Liver (tissue), 3 donors: ENCODE results near the gene LPP.

ENCODE experiments used
- ATF3 ChIP-seq: IDR thresholded peaks from 2 replicates; pipeline ENCODE4 v1.6.1; 2016; ENCODE audit warnings: antibody characterized with exemption
- CTCF ChIP-seq: fragments of 150-350 bp; IDR thresholded peaks from 2 replicates; pipeline ENCODE4 v1.5.1; 2017; ENCODE audit warnings: improper control_type of control experiment, low read depth, low read length; ENCODE audit not compliant: missing input control
- EGR1 ChIP-seq, 2 donors: IDR thresholded peaks; 2 replicates each; pipeline ENCODE4 v1.6.1; 2016 to 2018; ENCODE audit warnings: antibody characterized with exemption in 2 of 2, low read depth in 2 of 2
- GABPA ChIP-seq, 2 donors: IDR thresholded peaks in 1 of 2; conservative IDR thresholded peaks in 1 of 2; 2 replicates each; pipeline ENCODE4 v1.6.1; 2016; ENCODE audit warnings: antibody characterized with exemption in 2 of 2, mild to moderate bottlenecking in 1 of 2, moderate library complexity in 1 of 2
- HNF4G ChIP-seq: IDR thresholded peaks from 2 replicates; pipeline ENCODE4 v1.6.1; 2016; ENCODE audit warnings: antibody characterized with exemption
- JUND ChIP-seq, 2 donors: IDR thresholded peaks; 2 replicates each; pipeline ENCODE4 v1.6.1; 2016; ENCODE audit warnings: antibody characterized with exemption in 2 of 2
- RAD21 ChIP-seq, 2 donors: IDR thresholded peaks; 2 replicates each; pipeline ENCODE4 v1.6.1; 2016; ENCODE audit warnings: antibody characterized with exemption in 2 of 2, mild to moderate bottlenecking in 2 of 2
- REST ChIP-seq: IDR thresholded peaks from 2 replicates; pipeline ENCODE4 v1.6.1; 2016; ENCODE audit warnings: antibody characterized with exemption, mild to moderate bottlenecking
- RXRA ChIP-seq, 2 donors: IDR thresholded peaks; 2 replicates each; pipeline ENCODE4 v1.6.1; 2017 to 2018; ENCODE audit warnings: antibody characterized with exemption in 2 of 2, mild to moderate bottlenecking in 1 of 2
- SP1 ChIP-seq: IDR thresholded peaks from 2 replicates; pipeline ENCODE4 v1.6.1; 2018; ENCODE audit warnings: antibody characterized with exemption, mild to moderate bottlenecking
- TAF1 ChIP-seq: conservative IDR thresholded peaks from 2 replicates; pipeline ENCODE4 v1.6.1; 2016; ENCODE audit warnings: antibody characterized with exemption, mild to moderate bottlenecking
- YY1 ChIP-seq: IDR thresholded peaks from 2 replicates; pipeline ENCODE4 v1.6.1; 2016; ENCODE audit warnings: antibody characterized with exemption, mild to moderate bottlenecking
- TF ChIP-seq, protein P1 (sequence below): IDR thresholded peaks from 2 replicates; pipeline ENCODE4 v1.6.1; 2016; ENCODE audit warnings: antibody characterized with exemption
- TF ChIP-seq, protein P2 (sequence below): IDR thresholded peaks from 2 replicates; pipeline ENCODE4 v1.6.1; 2016; ENCODE audit warnings: antibody characterized with exemption
- donor health status: healthy.
- donor health status: healthy.

- no peak for TF ChIP-seq CTCF
- no peak for TF ChIP-seq HNF4G
- TF ChIP-seq, protein P1, sequence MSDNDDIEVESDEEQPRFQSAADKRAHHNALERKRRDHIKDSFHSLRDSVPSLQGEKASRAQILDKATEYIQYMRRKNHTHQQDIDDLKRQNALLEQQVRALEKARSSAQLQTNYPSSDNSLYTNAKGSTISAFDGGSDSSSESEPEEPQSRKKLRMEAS: no peak
- TF ChIP-seq GABPA (IDR thresholded peaks at IDR 0.05 in 1 of 2, conservative IDR thresholded peaks at IDR 0.05 in 1 of 2): no peak
- TF ChIP-seq REST: no peak
- no peak for TF ChIP-seq JUND (IDR thresholded peaks at IDR 0.05)
- no peak for TF ChIP-seq SP1
- no peak for TF ChIP-seq ATF3
- no peak for TF ChIP-seq TAF1
- TF ChIP-seq RXRA (IDR thresholded peaks at IDR 0.05): no peak
- TF ChIP-seq EGR1 (IDR thresholded peaks at IDR 0.05; ENCODE audit: low read depth in 2 of 2): no peak
- TF ChIP-seq YY1: no peak
- no peak for TF ChIP-seq RAD21 (IDR thresholded peaks at IDR 0.05)
- TF ChIP-seq, protein P2, sequence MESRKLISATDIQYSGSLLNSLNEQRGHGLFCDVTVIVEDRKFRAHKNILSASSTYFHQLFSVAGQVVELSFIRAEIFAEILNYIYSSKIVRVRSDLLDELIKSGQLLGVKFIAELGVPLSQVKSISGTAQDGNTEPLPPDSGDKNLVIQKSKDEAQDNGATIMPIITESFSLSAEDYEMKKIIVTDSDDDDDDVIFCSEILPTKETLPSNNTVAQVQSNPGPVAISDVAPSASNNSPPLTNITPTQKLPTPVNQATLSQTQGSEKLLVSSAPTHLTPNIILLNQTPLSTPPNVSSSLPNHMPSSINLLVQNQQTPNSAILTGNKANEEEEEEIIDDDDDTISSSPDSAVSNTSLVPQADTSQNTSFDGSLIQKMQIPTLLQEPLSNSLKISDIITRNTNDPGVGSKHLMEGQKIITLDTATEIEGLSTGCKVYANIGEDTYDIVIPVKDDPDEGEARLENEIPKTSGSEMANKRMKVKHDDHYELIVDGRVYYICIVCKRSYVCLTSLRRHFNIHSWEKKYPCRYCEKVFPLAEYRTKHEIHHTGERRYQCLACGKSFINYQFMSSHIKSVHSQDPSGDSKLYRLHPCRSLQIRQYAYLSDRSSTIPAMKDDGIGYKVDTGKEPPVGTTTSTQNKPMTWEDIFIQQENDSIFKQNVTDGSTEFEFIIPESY: no peak
Observed at GRCh38 chr3:188537606-188538005, 383.6 kb downstream of the LPP start.
